Measurements from ENCODE around the gene PPP2R3B. TPM values are rescaled to one million over a fixed set of nuclear protein-coding genes. Genes with fewer than 3 reads are reported as not detected.
"Not testable (repeated sequence)": the region's sequence is repeated elsewhere in the genome, so short reads cannot be mapped to it uniquely, and the experiment has no call there.

PPP2R3B gene
- total RNA-seq, 1 donor from 2014 or later: 27.1 TPM

DNA sequence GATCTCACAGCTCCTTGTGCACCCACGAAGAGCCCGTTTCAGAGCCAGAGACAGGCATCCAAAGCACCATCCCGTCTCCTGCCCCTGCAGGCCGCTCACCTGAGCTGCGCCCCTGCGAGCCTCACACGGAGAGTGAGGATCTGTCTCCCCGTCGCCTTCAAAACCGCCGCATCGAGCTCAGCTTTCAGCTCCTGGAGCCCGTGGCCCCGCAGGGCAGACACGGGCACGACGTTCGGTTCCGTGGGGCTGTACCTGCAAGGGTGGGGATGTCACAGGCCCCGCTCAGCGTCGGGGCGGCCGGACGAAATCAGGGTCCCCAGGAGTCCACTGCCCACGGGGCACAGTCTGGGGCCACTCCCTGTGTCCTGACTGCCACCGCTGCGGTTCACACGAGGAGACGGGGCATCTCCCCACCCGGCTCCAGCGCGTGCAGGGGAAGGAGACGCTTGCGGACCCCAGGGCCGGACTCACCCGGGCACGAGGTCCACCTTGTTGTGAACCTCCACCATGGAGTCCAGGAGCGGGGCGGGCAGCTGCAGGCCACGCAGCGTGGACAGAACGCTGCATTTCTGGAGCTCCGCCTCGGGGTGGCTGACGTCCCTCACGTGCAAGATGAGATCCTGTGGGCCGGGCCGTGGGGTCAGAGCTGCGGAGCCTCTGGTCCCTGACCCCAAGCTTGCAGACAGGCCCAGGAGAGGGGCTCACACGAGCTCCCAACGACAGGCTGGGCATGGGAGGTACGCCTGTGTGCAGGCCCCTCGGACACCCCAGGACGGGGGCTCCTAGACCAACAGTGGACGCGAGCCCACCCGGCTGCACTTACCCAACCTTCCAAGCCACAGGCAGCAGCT is 79.2 kb downstream of the PPP2R3B start:
- intact Hi-C loops (cut with micrococcal nuclease): no loop called here

DNA sequence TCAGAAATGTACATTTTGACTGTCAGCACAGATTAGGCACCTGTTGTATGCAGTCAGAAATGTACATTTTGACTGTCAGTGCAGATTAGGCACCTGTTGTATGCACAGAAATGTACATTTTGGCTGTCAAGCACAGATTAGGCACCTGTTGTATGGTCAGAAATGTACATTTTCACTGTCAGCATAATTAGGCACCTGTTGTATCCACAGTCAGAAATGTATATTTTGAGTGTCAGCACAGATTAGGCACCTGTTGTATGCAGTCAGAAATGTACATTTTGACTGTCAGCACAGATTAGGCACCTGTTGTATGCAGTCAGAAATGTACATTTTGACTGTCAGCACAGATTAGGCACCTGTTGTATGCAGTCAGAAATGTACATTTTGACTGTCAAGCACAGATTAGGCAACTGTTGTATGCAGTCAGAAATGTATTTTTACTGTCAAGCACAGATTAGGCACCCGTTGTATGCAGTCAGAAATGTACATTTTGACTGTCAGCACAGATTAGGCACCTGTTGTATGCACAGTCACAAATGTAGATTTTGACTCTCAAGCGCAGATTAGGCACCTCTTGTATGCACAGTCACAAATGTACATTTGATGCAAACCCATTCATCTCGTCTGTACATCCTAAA is 80.0 kb downstream of the PPP2R3B start:
- intact Hi-C loops (cut with micrococcal nuclease): not testable (repeated sequence)

DNA sequence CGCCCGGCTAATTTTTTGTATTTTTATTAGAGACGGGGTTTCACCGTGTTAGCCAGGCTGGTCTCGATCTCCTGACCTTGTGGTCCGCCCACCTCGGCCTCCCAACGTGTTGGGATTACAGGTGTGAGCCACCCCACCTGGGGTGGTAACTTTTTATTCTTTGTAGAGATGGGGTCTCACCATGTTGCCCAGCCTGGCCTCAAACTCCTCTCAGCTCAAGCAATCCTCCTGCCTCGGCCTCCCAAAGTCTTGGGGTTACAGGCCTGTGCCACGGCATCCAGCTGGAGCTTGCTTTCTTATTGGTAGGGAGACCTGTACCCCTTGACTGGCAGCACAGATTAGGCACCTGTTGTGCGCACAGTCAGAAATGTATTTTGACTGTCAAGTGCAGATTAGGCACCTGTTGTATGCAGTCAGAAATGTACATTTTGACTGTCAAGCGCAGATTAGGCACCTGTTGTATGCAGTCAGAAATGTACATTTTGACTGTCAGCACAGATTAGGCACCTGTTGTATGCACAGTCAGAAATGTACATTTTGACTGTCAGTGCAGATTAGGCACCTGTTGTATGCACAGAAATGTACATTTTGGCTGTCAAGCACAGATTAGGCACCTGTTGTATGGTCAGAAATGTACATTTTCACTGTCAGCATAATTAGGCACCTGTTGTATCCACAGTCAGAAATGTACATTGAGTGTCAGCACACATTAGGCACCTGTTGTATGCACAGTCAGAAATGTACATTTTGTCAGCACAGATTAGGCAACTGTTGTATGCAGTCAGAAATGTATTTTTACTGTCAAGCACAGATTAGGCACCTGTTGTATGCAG is 80.7 kb downstream of the PPP2R3B start:
- intact Hi-C loops (cut with micrococcal nuclease): not testable (repeated sequence)

DNA sequence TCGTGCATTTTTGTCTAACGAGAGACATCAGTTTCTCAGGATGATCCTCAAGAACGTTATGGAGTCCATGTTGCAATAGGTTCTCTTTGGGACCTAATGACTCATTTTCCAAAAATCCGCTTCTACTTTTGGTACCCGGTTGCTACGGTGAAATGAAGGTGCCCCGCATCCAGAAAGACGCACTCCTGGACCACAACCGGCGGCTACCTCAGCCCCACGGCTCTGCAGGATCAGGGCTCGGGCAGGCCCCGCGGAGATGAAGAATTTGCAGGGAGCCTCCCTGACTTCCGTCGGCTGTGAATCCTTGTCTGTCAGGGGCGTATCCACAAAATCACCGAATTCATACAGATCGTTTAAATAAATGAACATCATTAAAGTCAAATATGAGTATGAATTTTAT is 83.7 kb downstream of the PPP2R3B start:
- intact Hi-C loops (cut with micrococcal nuclease): no loop called here

DNA sequence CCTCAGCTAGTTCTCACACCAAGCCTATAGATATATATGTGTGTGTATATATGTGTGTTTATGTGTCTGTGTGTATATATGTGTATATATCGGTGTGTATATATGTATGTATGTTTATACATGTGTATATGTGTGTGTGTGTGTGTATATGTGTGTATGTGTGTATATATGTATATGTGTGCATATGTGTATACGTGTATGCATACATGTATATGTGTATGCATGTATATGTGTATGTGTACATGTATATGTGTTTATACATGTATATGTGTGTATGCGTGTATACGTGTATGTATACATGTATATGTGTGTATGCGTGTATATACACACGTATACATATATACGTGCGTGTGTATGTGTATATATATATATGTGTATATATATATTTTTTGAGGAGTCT is 86.4 kb downstream of the PPP2R3B start:
- intact Hi-C loops (cut with micrococcal nuclease): no loop called here

DNA sequence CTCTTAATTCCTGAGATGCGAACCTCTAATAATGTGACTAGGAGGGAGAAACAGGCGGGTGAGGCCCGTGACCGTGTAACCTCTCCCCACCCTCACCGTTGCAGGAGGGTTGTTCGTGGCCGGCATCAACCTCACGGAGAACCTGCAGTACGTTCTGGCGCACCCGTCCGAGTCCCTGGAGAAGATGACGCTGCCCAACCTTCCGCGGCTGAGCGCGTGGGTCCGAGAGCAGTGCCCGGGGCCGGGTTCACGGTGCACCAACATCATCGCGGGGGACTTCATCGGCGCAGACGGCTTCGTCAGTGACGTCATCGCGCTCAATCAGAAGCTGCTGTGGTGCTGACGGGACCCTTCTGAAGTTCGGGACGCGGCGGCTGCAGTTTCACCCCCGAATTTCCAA is 87.7 kb downstream of the PPP2R3B start:
- intact Hi-C loops (cut with micrococcal nuclease): no loop called here

DNA sequence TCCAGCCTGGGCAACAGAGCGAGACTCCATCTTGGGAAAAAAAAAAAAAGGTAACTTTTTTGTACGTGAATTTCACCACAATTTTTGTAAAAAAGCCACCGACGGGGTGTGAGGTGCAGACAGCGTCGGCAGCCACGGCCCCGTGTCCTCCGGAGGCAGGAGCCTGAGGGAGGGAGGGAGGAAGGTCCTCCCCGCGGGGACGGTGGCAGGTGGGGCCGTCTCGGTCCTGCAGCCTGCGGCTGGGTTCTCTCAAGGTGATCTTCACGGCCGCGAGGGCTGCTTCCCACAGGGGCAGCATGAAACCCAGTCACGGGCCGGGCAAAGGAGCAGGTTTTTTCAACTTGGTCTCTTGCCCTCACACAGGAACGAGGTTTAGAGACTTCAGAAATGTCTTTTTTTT is 91.6 kb downstream of the PPP2R3B start:
- intact Hi-C loops (cut with micrococcal nuclease): no loop called here

DNA sequence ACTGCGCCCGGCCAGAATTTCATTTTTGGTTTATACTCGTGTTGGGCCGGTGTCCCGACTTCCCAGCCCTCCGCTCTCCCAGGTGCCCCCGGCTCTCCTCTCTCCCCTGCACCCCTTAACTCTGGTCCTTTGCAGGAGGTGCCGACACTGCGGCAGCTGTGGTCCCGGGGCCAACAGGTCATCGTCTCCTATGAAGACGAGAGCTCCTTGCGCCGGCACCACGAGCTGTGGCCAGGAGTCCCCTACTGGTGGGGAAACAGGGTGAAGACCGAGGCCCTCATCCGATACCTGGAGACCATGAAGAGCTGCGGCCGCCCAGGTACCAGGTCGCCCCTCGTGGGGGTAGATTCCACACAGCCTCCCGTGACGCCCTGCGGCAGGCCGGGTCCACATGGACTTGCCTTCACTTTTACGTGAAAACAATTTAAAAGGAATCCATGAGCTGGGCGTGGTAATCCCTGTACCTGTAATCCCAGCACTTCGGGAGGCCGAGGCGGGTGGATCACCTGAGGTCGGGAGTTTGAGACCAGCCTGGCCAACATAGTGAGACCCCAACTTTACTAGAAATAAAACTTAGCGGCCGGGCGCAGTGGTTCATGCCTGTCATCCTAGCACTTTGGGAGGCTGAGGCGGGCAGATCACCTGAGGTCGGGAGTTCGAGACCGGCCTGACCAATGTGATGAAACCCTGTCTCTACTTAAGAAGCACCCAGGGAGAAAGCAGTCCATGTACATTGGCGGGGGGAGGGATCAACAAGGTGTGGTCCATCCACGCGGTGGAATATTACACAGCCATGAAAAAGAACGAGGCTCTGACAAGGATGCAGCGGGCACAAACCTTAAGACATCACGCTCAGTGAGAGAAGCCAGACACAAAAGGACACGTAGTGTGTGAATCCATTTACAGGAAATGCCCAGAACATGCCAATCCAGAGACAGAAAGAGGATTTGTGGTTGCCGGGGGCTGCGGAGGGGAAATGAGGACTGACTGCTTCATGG is 93.5 kb downstream of the PPP2R3B start:
- intact Hi-C loops (cut with micrococcal nuclease): no loop called here

DNA sequence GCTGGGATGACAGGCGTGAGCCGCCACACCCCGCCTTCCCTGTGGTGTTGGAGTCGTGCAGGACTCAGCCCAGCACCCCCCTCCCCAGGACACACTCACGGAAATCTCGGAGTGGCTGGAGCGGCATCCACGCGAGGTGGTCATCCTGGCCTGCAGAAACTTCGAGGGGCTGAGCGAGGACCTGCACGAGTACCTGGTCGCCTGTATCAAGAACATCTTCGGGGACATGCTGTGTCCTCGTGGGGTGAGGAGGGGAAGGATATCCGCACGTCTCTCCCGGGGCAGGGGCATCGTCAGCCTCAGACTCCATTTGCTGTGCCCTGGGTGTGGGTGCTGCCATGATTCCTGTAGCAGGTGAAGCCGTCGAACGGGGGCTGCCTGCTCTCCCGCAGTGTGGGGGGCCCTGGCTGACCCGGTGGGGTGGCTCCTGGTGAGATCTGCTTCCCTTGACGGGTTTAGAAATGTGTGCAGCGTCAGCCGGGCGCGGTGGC is 95.3 kb downstream of the PPP2R3B start:
- intact Hi-C loops (cut with micrococcal nuclease): no loop called here

DNA sequence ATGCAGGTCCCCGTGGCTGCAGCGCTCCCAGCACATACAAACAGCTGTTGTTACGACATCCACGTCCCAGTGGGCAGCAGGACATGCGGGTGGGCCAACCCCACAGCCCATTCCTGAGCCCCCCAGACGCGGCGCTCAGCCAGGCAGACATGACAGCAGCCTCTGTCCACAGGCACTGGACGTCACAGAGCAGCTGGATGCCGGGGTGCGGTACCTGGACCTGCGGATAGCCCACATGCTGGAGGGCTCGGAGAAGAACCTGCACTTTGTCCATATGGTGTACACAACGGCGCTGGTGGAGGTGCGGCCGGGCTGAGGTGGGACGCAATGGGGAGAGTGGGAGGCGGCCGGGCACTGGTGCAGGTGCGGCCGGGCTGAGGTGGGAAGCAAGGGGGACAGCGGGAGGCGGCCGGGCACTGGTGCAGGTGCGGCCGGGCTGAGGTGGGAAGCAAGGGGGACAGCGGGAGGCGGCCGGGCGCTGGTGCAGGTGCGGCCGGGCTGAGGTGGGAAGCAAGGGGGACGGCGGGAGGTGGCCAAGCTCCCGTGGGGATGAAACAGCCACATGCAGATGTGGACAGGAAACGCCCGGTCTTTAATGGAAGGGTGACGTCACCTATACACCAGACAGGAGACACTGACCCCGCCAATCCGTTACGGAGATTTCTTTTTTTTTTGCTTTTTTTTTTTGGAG is 96.1 kb downstream of the PPP2R3B start:
- intact Hi-C loops (cut with micrococcal nuclease): no loop called here

DNA sequence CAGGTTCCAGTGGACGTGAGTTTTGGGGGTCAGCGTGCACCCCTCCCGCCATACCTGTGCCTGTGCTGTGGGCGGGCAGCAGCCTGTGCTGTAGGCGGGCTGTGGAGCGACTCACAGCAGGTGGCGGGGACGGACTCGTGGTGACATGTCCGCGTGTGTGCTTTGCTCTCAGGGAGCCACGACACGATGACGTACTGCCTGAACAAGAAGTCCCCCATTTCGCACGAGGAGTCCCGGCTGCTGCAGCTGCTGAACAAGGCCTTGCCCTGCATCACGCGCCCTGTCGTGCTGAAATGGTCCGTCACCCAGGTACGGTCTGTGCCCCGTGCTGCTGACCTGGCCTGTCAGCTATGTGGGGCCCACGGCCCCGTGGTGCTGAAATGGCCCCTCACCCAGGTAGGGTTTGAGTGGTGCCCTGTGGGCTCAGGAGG is 98.1 kb downstream of the PPP2R3B start:
- intact Hi-C loops (cut with micrococcal nuclease): no loop called here

DNA sequence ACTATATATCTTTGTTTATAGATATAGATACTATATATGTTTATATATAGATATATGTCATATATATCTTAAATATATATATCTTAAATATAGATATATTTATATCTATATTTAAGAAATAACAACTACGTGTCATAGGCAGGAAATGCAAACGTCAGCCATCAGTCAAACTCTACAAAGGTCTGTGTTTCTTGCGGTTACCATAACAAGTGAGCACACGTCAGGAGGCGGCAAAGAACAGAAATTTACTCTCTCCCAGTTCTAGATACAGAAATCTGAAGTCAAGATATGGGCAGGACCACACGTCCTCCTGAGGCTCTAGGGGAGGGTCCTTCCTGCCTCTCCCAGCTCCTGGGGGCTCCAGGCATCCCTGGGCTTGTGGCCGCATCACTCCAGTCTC is 99.0 kb downstream of the PPP2R3B start:
- intact Hi-C loops (cut with micrococcal nuclease): no loop called here

DNA sequence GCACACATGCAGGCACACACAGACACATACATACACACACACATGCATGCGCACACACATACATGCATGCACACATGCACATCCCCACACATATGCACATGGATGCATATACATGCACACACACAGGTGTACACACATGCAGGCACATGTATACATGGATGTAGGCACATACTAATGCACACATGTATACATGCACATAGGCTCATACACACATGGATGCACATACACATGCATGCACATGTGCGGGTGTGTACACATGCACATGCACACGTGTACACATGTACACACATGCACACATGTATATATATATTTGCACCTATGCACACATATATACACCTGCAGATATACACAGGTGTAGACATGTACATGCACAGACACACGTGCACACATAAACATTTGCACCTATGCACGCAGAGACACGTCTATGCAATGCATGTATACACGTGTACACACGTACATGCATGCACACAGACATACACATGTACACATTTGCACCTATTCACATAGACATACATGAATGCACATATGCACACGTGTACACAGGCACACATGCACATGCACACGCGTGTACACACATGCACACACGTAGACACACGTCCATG is 101.5 kb downstream of the PPP2R3B start:
- intact Hi-C loops (cut with micrococcal nuclease): no loop called here

Other genes with a start within 250 kb of the PPP2R3B start
- gene PLCXD1, start 105.5 kb downstream of the PPP2R3B start, total RNA-seq: 46.7 and 47.3 TPM in 2 replicates
- gene GTPBP6, start 68.1 kb downstream of the PPP2R3B start, total RNA-seq: 46.7 and 47.7 TPM in 2 replicates
- gene SHOX, start 243.9 kb upstream of the PPP2R3B start, total RNA-seq: not detected in 2 replicates